T1000 (cell line): ENCODE data around the gene SDK2.

Experiments
- DNase-seq: peaks from one replicate; lab custom pipeline; 2025; ENCODE audit warnings: mixed read lengths; lab: John Stamatoyannopoulos, UW

SDK2 gene

DNA sequence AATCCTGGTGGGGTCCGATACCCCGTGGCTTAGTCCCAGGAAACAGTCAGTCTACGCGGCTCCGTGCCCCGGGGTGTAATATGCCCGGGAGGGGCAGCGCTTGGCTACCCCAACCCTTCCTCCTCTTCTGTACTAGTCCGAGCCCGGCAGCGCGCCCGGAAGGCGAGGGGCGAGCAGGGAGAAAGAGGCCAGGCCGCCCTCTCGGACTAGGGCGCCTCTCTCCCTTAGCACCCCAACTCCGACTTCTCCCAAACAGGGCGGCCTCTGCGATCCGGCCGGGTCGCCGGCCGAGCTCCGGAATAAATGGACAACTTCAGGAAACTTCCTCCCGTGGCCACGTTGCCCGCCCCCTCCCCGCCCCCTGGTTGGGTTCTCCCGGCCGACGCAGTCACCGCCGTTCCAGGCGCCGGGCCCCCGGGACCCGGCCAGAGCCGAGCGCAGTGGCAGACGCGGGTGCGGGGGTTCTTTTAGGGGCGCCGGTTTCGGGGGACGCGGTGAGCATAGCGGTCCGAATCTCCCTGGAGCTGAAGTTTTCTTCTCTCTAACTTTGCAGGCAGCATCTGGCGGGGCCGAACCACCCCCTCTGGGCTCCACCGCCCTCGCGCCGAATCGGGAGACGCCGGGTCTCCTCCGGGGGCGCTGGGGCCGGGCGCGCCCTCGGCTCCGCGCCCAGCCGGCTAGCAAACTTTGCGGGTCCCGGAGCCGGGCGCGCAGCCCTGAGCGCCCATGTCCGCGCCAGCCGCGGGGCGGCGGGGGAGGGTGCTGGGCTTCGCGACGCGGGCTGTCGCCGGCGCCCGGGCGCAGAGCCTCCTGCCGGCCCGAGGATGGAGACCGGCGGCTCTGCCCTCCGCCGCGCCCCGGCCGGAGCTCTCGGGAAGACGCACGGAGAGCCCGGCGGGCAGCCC, at the start of gene SDK2:
TSS of gene SDK2 (minus strand) at position 301 of the 905 bp plus-strand sequence. CDS start 357 bp downstream, outside the sequence.
- DNase-seq, result no peak

DNA sequence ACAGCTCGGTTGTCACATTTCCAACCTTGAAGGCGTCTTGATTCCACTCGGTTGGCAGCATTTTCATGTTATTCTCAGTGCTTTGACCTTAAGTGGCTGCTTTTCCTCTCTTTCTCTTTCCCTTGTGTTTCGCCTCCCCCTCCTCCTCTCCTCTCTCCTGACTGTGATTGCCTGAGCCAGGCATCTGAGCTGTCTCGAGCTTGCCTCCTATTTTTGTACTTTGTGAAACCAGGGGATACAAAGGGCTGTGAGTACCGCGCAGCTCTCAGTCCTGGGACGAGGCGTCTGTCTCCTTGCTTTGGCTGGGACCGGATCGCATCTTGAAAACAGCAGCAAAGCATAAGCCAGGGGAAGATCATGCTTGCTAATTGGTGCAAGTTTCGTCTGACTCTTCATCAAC, 48.8 kb upstream of the SDK2 start:
- no peak for DNase-seq

DNA sequence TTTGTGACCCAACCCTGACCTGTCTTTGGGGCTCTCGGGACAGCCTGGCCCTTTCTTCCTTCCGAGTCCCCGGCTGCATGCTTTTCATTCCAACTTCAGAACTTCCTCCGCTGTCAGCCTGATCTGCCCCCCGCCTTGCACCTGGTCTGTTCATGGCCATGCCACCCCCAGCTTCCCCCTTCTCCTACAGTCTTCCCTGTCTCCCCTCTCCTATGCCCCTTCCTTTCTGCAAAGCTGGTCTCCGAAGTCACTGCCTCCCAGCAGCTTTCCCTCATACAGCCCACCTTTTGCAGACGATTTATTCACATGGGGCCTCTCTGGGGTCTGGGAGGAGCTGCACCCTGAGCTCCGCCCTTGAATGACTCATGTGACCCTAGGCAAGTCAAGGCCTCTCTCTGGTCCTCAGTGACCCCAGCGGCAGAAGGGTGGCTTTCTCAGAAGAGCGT, 47.1 kb upstream of the SDK2 start:
- no peak for DNase-seq

- no peak for DNase-seq
Measured at GRCh38 chr17:73690676-73691075, 46.4 kb upstream of the SDK2 start.

GRCh38 chr17:73689596-73690275, 45.5 kb upstream of the SDK2 start:
- no peak for DNase-seq

- no peak for DNase-seq
Measured at GRCh38 chr17:73686961-73687360, 42.7 kb upstream of the SDK2 start.

- no peak for DNase-seq
Measured at GRCh38 chr17:73686126-73686525, 41.9 kb upstream of the SDK2 start.

DNA sequence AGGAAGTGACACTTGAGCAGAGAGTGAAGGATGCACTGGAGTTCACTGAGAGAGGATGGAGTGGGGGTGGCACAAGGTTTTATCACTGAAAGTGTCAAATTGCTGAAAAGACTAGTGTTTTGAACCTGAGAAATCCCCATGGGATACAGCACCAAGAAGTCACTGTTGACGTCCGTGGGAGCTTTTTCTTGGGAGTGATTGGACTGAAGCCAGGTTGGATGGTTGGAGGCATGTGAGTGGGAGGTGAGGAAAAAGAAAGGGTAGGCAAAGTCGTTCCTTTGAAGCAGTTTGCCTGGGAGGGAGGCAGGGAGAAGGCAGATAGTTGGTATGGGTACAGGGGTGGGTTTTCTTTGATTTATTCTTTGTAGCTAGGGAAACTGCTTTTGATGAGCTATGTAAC, 39.9 kb upstream of the SDK2 start:
- DNase-seq, result no peak

DNA sequence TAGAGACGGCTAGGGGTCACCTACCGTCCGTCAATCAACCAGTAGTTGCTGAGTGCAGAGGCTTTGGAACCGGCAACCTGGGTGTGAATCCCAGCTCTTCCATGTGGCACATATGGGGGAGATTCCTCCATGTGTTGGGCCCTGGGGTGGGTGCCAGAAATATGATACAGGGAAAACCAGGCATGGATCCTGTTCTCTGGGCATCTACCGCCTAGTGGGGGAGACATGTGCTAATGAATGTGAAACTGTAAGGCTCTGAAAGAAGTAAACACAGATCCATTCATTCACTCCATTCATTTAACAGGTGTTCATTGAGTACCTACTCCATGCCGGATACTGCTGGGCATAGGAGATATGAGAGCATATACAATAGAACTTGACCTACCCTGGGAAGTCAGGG, 39.5 kb upstream of the SDK2 start:
- DNase-seq, result no peak

GRCh38 chr17:73681946-73682345, 37.7 kb upstream of the SDK2 start:
- DNase-seq, result no peak

DNA sequence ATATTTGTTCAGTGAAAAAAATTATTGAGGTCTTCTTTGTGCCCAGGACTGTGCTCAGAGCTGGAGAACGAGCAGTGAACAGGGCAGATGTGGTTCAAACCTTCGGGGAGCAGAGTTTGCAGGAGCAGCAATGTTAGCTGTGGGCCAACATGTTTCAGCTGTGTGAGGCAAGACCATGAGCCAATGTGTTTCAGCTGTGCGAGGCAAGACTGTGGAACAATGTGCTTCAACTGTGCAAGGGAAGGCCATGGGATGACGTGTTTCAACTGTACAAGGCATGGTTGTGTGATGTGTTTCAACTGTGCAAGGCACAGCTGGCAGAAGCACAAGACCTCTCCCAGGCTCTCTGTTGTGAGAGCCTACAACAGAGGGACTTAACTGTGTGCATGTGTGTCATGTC, 35.2 kb upstream of the SDK2 start:
- no peak for DNase-seq

GRCh38 chr17:73678999-73679398, 34.8 kb upstream of the SDK2 start:
- no peak for DNase-seq

DNA sequence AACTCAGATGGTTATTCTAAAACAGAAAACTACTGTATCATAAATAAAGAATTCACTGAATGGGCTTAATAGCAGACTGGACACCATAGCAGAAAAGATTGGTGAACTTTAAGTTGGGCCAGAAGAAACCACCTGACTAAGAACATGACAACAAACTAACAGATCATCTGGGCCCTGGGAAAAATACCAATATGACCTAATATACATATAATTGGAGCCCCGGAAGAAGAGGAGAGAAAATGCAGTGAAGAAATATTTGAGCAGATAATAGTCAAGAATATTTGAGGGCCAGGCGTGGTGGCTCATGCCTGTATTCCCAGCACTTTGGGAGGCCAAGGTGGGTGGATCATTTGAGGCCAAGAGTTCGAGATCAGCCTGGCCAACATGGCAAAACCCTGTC, 25.5 kb upstream of the SDK2 start:
- no peak for DNase-seq

- no peak for DNase-seq
Measured at GRCh38 chr17:73667181-73667959, 23.1 kb upstream of the SDK2 start.

- DNase-seq, result no peak
Measured at GRCh38 chr17:73663614-73664013, 19.4 kb upstream of the SDK2 start.

GRCh38 chr17:73660366-73660765, 16.1 kb upstream of the SDK2 start:
- no peak for DNase-seq

GRCh38 chr17:73658821-73659515, 14.7 kb upstream of the SDK2 start:
- DNase-seq, result no peak

DNA sequence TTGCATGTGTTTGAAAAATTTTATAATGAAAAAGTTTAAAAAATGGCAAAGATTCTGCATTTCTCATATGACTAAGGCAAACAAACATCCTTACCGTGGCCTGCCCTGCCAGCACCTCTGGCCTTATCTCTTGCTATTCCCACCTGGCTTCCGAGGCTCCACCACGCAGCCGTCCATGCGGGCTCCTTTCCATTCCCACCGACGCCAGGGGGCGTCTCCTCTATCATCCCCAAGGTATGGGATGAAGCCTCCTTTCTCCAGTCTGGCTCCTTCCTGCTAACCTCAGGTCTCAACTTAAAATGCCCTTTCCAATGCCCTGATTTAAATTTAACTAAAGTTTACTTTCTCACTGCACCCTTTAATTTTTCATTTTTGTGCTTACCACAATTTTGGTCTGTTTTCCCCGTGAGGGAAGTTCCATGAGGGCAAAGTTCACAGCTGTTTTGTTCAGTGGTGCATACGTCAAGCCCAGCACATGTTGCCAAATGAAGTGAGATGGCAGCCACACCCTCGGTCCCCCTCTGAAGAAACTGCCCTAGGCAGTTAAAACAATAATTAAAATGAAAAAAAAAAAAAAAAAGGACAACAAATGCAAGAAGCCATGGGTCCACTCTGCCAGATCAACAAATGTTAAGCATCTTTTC, 13.3 kb upstream of the SDK2 start:
- DNase-seq, result no peak

DNA sequence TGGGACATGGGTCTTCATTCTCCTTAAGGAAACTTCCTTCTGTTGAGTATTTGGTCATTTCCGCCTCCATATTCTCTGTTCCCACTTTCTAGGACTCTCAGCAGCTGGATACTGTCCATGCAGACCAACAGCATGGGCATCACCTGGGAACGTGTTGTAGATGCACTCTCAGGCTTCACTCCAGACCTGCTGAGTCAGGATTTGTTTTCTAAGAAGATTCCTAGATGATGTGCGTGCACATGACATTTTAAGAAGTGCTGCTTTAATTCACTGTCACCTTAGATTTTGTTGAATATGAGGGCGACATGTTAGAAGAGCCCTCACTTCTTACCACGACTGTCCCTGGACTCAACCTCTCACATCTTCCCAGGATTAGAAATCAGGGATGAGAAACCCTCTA, 10.0 kb upstream of the SDK2 start:
- no peak for DNase-seq

DNA sequence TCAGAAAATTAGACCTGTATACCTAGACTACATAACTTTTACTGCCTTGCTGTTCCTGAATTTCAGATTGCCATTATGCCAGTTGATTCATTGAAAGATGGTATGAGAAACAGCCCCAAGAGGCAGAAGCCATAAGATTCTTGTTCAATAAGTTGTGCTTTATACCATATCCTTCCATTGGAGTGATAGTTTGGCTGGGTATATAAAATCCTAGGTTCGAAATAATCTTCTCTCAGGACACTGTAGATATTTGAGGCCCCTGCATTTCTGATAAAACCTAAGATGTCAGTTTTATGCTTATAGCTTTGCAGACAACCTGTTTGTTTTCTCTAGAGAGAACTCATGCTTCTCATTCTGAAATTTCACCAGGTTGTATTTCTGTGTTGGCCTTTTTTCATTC, 9.6 kb upstream of the SDK2 start:
- DNase-seq, result no peak

- no peak for DNase-seq
Measured at GRCh38 chr17:73652886-73653480, 8.7 kb upstream of the SDK2 start.
